ENCODE data around the gene TAPBPL. TPM values are rescaled to one million over a fixed set of nuclear protein-coding genes. Genes with fewer than 3 reads are reported as not detected.

The TAPBPL gene, protein sequence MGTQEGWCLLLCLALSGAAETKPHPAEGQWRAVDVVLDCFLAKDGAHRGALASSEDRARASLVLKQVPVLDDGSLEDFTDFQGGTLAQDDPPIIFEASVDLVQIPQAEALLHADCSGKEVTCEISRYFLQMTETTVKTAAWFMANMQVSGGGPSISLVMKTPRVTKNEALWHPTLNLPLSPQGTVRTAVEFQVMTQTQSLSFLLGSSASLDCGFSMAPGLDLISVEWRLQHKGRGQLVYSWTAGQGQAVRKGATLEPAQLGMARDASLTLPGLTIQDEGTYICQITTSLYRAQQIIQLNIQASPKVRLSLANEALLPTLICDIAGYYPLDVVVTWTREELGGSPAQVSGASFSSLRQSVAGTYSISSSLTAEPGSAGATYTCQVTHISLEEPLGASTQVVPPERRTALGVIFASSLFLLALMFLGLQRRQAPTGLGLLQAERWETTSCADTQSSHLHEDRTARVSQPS
- 10 to 100 TPM; 24.1 to 28.2 TPM for total RNA-seq

- ATAC-seq (replicated peaks), result peak; percentile 80
- Mint-ChIP-seq H3K4me3 (peak within 1 kb of the TSS; percentile 100), H3K4me1 (peaks cover 28% of the 10 kb centered on the region), H3K27ac (peak within 1 kb of the TSS; percentile 100), H3K9me3 (no peaks in the 10 kb centered on the region), H3K27me3 (no peaks in the 10 kb centered on the region), H3K36me3 (ENCODE audit: low read depth) (peaks cover 87% of the 10 kb centered on the region)
Observed at GRCh38 chr12:6451348-6452244, at the start of gene TAPBPL. Gene TAPBPL, plus strand, starts transcription at chr12:6452042. Its CDS starts 207 bp downstream, at chr12:6452249.

- no peaks in the 10 kb centered on the region for H3K27me3 Mint-ChIP-seq
- no peaks in the 10 kb centered on the region for H3K4me1 Mint-ChIP-seq
- no peaks in the 10 kb centered on the region for H3K36me3 Mint-ChIP-seq (ENCODE audit: low read depth)
- no peak for ATAC-seq (replicated peaks)
- H3K27ac Mint-ChIP-seq, result no peak overlapping the region
- no peaks in the 10 kb centered on the region for H3K9me3 Mint-ChIP-seq
- no peak overlapping the region for H3K4me3 Mint-ChIP-seq
Observed at GRCh38 chr12:6404390-6404789, 47.5 kb upstream of the TAPBPL start.

DNA sequence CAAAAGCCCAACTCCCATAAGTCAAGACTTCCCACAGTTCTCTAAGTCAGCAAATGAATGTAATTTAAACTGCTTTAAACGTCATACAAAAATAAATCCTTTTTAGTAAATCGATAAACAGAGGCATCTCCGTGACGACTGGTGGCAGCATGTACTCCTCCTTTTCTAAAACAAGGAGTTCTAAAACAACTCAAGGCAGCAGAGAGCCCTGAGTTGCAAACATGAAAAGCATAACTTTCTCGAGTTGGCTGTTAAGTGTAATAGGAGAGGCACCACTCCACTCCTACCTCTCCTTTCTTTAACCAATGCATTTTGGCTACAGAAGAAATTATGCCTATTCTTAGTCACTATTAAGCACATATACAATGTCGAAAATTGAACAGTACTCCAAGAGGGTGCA, 45.9 kb upstream of the TAPBPL start:
- no peaks in the 10 kb centered on the region for H3K4me1 Mint-ChIP-seq
- no peaks in the 10 kb centered on the region for H3K36me3 Mint-ChIP-seq (ENCODE audit: low read depth)
- no peaks in the 10 kb centered on the region for H3K9me3 Mint-ChIP-seq
- H3K27me3 Mint-ChIP-seq, result no peaks in the 10 kb centered on the region
- no peak for ATAC-seq (replicated peaks)
- H3K27ac Mint-ChIP-seq, result no peak overlapping the region
- no peak overlapping the region for H3K4me3 Mint-ChIP-seq

DNA sequence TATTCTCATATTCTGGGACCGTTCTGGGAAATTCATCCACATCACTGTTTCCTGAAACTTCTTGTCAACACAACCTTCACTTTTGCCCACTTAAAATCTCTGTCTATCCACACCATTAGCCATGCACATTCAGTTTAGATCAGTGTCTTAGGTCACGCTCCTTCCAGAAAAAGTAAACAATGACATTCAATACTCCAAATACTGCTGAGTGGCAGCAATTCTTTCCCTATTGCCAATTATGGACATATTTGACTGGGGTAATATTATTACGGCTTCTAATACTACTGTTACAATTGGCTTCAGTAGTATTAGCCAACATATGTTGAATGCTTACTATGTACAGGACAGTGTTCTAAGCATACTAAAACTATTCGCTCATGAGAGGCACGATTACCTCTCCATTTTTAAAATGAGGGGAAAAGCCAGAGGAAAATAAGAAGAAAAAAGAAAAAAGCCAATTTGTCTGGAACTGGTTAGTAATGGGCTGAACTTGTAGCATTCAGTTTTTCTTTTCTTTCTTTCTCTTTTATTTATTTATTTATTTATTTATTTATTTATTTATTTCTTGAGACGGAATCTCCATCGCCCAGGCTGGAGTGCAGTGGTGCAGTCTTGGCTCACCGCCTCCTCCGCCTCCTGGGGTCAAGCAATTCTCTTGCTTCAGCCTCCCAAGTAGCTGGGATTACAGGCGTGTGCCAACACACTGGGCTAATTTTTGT, 44.4 kb upstream of the TAPBPL start:
- Mint-ChIP-seq H3K9me3 (no peaks in the 10 kb centered on the region), H3K4me1 (no peaks in the 10 kb centered on the region), H3K36me3 (ENCODE audit: low read depth) (no peaks in the 10 kb centered on the region), H3K27me3 (no peaks in the 10 kb centered on the region), H3K4me3 (no peak overlapping the region), H3K27ac (no peak overlapping the region)
- ATAC-seq (replicated peaks), result no peak

DNA sequence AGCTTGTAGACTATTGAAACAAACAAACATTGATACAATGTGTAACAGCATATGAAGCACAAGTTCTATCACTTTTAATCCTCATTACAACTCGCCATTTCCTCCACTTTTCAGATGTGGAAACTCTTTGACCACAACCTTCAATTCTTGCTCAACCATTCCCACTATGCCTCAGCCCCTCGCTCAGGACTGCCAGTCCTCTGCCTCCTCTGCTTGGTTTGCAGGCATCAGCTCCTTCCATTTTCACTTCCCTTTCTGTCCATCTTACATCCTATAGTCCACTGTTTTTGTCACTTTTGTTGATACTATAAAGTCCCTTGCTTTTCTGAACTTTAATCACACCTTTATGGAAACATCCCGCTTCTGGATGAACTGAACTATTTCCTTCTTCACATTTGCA, 35.2 kb upstream of the TAPBPL start:
- Mint-ChIP-seq H3K9me3 (no peaks in the 10 kb centered on the region), H3K36me3 (ENCODE audit: low read depth) (no peaks in the 10 kb centered on the region)

DNA sequence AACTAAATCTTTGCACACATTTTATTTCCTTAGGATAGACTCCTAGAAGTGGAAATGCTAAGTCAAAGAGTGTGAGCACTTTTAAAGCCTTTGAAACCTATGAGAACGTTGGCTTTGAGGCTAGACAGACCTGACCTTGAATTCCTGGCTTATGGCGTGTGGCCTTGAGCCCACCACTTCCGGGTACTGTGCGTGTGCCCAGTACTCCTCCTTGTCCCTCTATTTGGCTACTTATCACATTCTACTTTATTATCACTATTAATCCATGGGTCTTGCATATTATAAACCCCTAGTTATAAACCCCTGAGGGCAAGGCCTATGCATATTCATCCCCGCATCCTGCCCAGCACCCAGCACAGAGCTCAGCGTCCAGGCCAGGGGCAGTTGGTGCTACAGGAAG, 33.0 kb upstream of the TAPBPL start:
- Mint-ChIP-seq H3K4me3 (no peak overlapping the region), H3K27me3 (no peaks in the 10 kb centered on the region), H3K9me3 (no peaks in the 10 kb centered on the region), H3K27ac (no peak overlapping the region), H3K36me3 (ENCODE audit: low read depth) (no peaks in the 10 kb centered on the region), H3K4me1 (peaks cover 10% of the 10 kb centered on the region)
- ATAC-seq (replicated peaks), result no peak

More for the DNA sequence above, 35.2 kb upstream of the TAPBPL start:
- peaks cover 4% of the 10 kb centered on the region for H3K4me1 Mint-ChIP-seq
- no peak overlapping the region for H3K4me3 Mint-ChIP-seq
- peak overlapping the region; percentile 5 for H3K27ac Mint-ChIP-seq
- H3K27me3 Mint-ChIP-seq, result no peaks in the 10 kb centered on the region
- ATAC-seq (replicated peaks), result peak; percentile 46

GRCh38 chr12:6420364-6420763, 31.5 kb upstream of the TAPBPL start:
- peaks cover 13% of the 10 kb centered on the region for H3K4me1 Mint-ChIP-seq
- ATAC-seq (replicated peaks), result no peak
- no peaks in the 10 kb centered on the region for H3K9me3 Mint-ChIP-seq
- H3K4me3 Mint-ChIP-seq, result no peak overlapping the region
- H3K27ac Mint-ChIP-seq, result no peak overlapping the region
- H3K36me3 Mint-ChIP-seq (ENCODE audit: low read depth), result no peaks in the 10 kb centered on the region
- no peaks in the 10 kb centered on the region for H3K27me3 Mint-ChIP-seq

GRCh38 chr12:6423267-6424007, 28.4 kb upstream of the TAPBPL start:
- H3K4me3 Mint-ChIP-seq, result peak overlapping the region; percentile 60
- H3K4me1 Mint-ChIP-seq, result peaks cover 24% of the 10 kb centered on the region

GRCh38 chr12:6424008-6424347, 27.9 kb upstream of the TAPBPL start:
- no peaks in the 10 kb centered on the region for H3K9me3 Mint-ChIP-seq
- peaks cover 8% of the 10 kb centered on the region for H3K36me3 Mint-ChIP-seq (ENCODE audit: low read depth)
- peak overlapping the region; percentile 73 for H3K27ac Mint-ChIP-seq
- no peaks in the 10 kb centered on the region for H3K27me3 Mint-ChIP-seq
- H3K4me1 Mint-ChIP-seq, result peaks cover 24% of the 10 kb centered on the region
- H3K4me3 Mint-ChIP-seq, result peak overlapping the region; percentile 60
- ATAC-seq (replicated peaks), result no peak

More at GRCh38 chr12:6423267-6424007, 28.4 kb upstream of the TAPBPL start:
- H3K27me3 Mint-ChIP-seq, result no peaks in the 10 kb centered on the region
- peak; percentile 58 for ATAC-seq (replicated peaks)
- H3K9me3 Mint-ChIP-seq, result no peaks in the 10 kb centered on the region
- peak overlapping the region; percentile 73 for H3K27ac Mint-ChIP-seq
- H3K36me3 Mint-ChIP-seq (ENCODE audit: low read depth), result peaks cover 8% of the 10 kb centered on the region

DNA sequence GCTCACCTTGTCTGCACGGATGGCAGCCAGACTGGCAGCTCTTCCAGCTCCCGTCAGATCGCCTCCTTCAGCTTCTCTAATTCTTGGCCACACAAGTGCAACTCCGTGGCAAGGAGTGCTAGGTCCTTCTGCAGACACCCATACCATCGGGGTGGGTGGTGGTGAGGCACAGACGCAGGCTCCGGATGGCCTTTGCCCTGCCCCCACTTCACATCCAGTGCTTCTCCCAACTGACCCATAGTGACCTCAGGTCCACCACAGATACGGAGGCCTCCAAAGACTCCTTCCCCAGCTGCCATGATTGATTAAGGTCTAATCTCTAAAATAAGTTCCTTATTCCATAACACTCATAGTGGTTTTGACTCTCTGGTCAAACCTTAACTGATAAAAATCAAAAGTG, 27.0 kb upstream of the TAPBPL start:
- Mint-ChIP-seq H3K4me1 (peaks cover 24% of the 10 kb centered on the region), H3K4me3 (no peak overlapping the region), H3K27me3 (no peaks in the 10 kb centered on the region), H3K27ac (peak overlapping the region; percentile 42), H3K36me3 (ENCODE audit: low read depth) (peaks cover 8% of the 10 kb centered on the region), H3K9me3 (no peaks in the 10 kb centered on the region)
- ATAC-seq (replicated peaks), result no peak

GRCh38 chr12:6425590-6426531, 26.0 kb upstream of the TAPBPL start:
- Mint-ChIP-seq H3K36me3 (ENCODE audit: low read depth) (peaks cover 8% of the 10 kb centered on the region), H3K27ac (peak overlapping the region; percentile 99), H3K4me1 (peaks cover 34% of the 10 kb centered on the region), H3K4me3 (peak overlapping the region; percentile 85), H3K27me3 (no peaks in the 10 kb centered on the region), H3K9me3 (no peaks in the 10 kb centered on the region)
- ATAC-seq (replicated peaks), result no peak

DNA sequence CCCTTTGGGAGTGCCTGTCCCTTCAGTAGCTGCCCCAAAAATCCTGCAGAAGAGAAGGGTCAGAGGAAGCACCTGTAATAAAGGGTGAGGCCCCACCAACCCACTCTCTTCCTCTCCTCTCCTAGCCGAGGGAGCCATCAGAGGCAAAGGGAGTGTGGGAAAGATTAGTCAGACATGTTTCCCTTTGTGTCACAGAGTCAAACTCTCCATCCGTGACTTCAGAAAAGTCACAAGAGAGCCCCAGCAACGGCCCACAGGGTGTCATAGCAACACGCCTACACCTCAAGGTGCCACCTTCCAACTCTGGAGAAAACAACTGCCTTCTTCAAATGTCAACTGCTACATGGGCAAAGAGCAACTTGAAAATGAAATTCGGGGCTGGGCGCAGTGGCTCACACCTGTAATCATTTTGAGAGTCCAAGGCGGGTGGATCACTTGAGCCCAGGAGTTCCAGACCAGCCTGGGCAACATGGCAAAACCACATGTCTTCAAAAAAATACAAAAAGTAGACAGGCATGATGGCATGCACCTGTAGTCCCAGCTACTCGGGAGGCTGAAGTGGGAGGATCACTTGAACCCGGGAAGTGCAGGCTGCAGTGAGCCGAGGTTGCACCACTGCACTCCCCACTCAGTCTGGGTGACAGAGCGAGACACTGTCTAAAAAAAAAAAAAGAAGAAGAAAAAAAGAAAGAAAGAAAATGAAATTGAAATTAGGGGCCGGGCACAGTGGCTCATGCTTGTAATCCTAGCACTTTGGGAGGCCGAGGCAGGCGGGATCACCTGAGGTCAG, 24.8 kb upstream of the TAPBPL start:
- H3K36me3 Mint-ChIP-seq (ENCODE audit: low read depth), result peaks cover 8% of the 10 kb centered on the region
- H3K9me3 Mint-ChIP-seq, result no peaks in the 10 kb centered on the region
- no peaks in the 10 kb centered on the region for H3K27me3 Mint-ChIP-seq
- H3K4me3 Mint-ChIP-seq, result peak overlapping the region; percentile 85
- peak overlapping the region; percentile 99 for H3K27ac Mint-ChIP-seq
- ATAC-seq (replicated peaks), result peak; percentile 86
- H3K4me1 Mint-ChIP-seq, result peaks cover 36% of the 10 kb centered on the region
